Loucy (cell line): Measurements from ENCODE around the gene RAI1.

Experiments
- H2AFZ ChIP-seq: fragments of 200-600 bp; sonication (generic); 2 replicates; pipeline ENCODE4 v1.6.0; 2016; ENCODE audit warnings: antibody characterized with exemption, mild to moderate bottlenecking, low read length, moderate library complexity
- H3F3A ChIP-seq: fragments of 200-600 bp; 2 replicates; pipeline ENCODE4 v1.6.0; 2016; ENCODE audit warnings: antibody characterized with exemption, low read depth, mild to moderate bottlenecking
- H3K27me3 ChIP-seq: fragments of 200-600 bp; sonication (generic); 2 replicates; pipeline ENCODE4 v1.6.1; 2014; ENCODE audit warnings: low read length, mild to moderate bottlenecking; ENCODE audit not compliant: insufficient read depth, poor library complexity, severe bottlenecking
- H3K36me3 ChIP-seq: fragments of 200-600 bp; sonication (generic); 2 replicates; pipeline ENCODE4 v1.6.1; 2016; ENCODE audit warnings: low read length; ENCODE audit not compliant: insufficient read depth
- H3K4me1 ChIP-seq: fragments of 200-600 bp; sonication (generic); 2 replicates; pipeline ENCODE4 v1.5.1; 2014; ENCODE audit warnings: low read length, mild to moderate bottlenecking; ENCODE audit not compliant: insufficient read depth, poor library complexity, severe bottlenecking
- H3K4me2 ChIP-seq: fragments of 200-600 bp; sonication (generic); 2 replicates; pipeline ENCODE4 v1.6.0; 2014; ENCODE audit warnings: antibody characterized with exemption, low read length, low read depth, mild to moderate bottlenecking; ENCODE audit not compliant: poor library complexity, severe bottlenecking
- H3K4me3 ChIP-seq: fragments of 200-600 bp; sonication (generic); 2 replicates; pipeline ENCODE4 v1.5.1; 2014; ENCODE audit warnings: low read length, mild to moderate bottlenecking, mixed read lengths; ENCODE audit not compliant: poor library complexity, severe bottlenecking
- H3K79me2 ChIP-seq: fragments of 200-600 bp; sonication (generic); 2 replicates; pipeline ENCODE4 v1.6.1; 2014; ENCODE audit warnings: low read length; ENCODE audit not compliant: insufficient read depth
- H3K9ac ChIP-seq: fragments of 200-600 bp; sonication (generic); 2 replicates; pipeline ENCODE4 v1.6.0; 2014; ENCODE audit warnings: mild to moderate bottlenecking, low read depth, low read length, moderate library complexity; ENCODE audit not compliant: poor library complexity, severe bottlenecking
- H3K9me2 ChIP-seq: fragments of 200-600 bp; sonication (generic); replicated peaks from 2 replicates; pipeline ENCODE4 v1.6.1; 2016; ENCODE audit warnings: low read depth, low read length, mixed read lengths
- H3K9me3 ChIP-seq: fragments of 200-600 bp; sonication (generic); 2 replicates; pipeline ENCODE4 v1.6.1; 2014; ENCODE audit warnings: mild to moderate bottlenecking, antibody characterized with exemption, low read length, low read depth; ENCODE audit not compliant: insufficient read depth
- H4K20me1 ChIP-seq: fragments of 200-600 bp; sonication (generic); 2 replicates; pipeline ENCODE4 v1.6.0; 2014; ENCODE audit warnings: antibody characterized with exemption, low read length, mild to moderate bottlenecking; ENCODE audit not compliant: insufficient read depth, poor library complexity, severe bottlenecking
- CTCF ChIP-seq: fragments of 200-600 bp; sonication (generic); conservative IDR thresholded peaks from 2 replicates; pipeline ENCODE4 v1.5.1; 2014; ENCODE audit warnings: mild to moderate bottlenecking, antibody characterized with exemption, low read length
- EZH2phosphoT487 ChIP-seq: fragments of 200-600 bp; IDR thresholded peaks from 2 replicates; pipeline ENCODE4 v1.6.1; 2018; ENCODE audit warnings: antibody characterized with exemption, mild to moderate bottlenecking, moderate library complexity, borderline replicate concordance

Gene RAI1

GRCh38 chr17:17750881-17751280 is 69.6 kb downstream of the RAI1 start:
- Histone ChIP-seq H3K79me2 (peaks cover 88% of the 10 kb centered on the region), H2AFZ (no peak overlapping the region), H3K4me1 (peaks cover 63% of the 10 kb centered on the region), H3F3A (no peaks in the 10 kb centered on the region; the same call in 1 of the 2 replicates), H3K9me2 (no peaks in the 10 kb centered on the region), H3K4me3 (peak overlapping the region; percentile 59), H3K4me2 (peak overlapping the region; percentile 56), H4K20me1 (peaks cover 37% of the 10 kb centered on the region), H3K27me3 (no peaks in the 10 kb centered on the region), H3K9me3 (no peaks in the 10 kb centered on the region), H3K9ac (peak overlapping the region; percentile 67), H3K36me3 (no peaks in the 10 kb centered on the region; the same call in 1 of the 2 replicates)
- TF ChIP-seq EZH2phosphoT487 (no peak), CTCF (no peak)

- Histone ChIP-seq H3K4me2 (peak overlapping the region; percentile 56), H3K4me1 (peaks cover 70% of the 10 kb centered on the region), H3K36me3 (no peaks in the 10 kb centered on the region; the same call in 1 of the 2 replicates), H3F3A (peaks cover 2% of the 10 kb centered on the region; the same call in 1 of the 2 replicates), H4K20me1 (peaks cover 33% of the 10 kb centered on the region), H3K9me3 (no peaks in the 10 kb centered on the region), H3K9ac (peak overlapping the region; percentile 67), H3K27me3 (no peaks in the 10 kb centered on the region), H3K79me2 (peaks cover 90% of the 10 kb centered on the region), H2AFZ (no peak overlapping the region), H3K9me2 (no peaks in the 10 kb centered on the region), H3K4me3 (peak overlapping the region; percentile 59)
- TF ChIP-seq EZH2phosphoT487 (no peak), CTCF (no peak)
Observed at GRCh38 chr17:17751489-17752088, 70.3 kb downstream of the RAI1 start.

DNA sequence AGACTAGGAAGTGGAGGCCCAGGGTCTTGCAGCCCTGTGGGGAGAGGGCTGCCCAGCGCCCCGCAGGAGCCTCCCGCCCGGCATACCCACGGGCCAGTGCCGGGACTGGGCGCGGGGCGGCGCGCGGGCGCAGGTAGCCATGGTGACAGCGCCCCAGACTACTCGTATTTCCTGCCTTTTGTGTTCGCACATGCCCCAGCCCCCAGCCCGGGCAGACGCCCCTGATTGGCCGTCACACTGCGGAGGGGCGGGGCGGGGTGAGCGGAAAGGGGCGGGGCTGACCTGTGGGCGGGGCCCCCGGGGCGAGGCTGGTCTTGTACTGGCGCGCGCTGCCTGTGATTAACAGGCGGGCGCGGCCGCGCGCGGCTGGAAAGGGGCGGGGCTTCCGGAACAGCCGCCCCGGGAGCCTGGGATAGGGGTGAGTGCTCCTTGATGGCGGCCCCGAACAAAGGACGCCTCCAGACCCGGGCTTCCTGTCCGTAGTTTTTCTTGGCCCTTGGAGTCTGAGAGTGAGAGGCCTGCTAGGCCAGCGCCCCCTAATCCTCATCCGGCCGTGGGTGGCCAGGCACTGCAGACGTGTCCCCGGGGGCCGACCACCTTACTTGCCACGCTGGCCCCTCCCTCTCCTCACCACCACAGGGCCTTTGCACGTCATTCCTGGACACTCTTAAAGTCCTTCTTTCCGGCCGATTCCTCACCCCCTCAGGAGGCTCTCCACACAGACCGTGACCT is 71.0 kb downstream of the RAI1 start:
- H3K4me2 ChIP-seq: peak overlapping the region; percentile 84
- peaks cover 77% of the 10 kb centered on the region for H3K4me1 ChIP-seq
- peaks cover 87% of the 10 kb centered on the region for H3K79me2 ChIP-seq
- no peaks in the 10 kb centered on the region for H3K27me3 ChIP-seq
- peak overlapping the region; percentile 48; the same call in 1 of the 2 replicates for H2AFZ ChIP-seq
- peak overlapping the region; percentile 83 for H3K9ac ChIP-seq
- H3K4me3 ChIP-seq: peak overlapping the region; percentile 77
- no peaks in the 10 kb centered on the region for H3K9me3 ChIP-seq
- TF ChIP-seq CTCF: peak; percentile 41; the same call in 1 of the 2 replicates
- TF ChIP-seq EZH2phosphoT487: no peak
- no peaks in the 10 kb centered on the region for H3K9me2 ChIP-seq
- H3F3A ChIP-seq: peaks cover 8% of the 10 kb centered on the region; the same call in 1 of the 2 replicates
- H4K20me1 ChIP-seq: peaks cover 28% of the 10 kb centered on the region
- H3K36me3 ChIP-seq: no peaks in the 10 kb centered on the region; the same call in 1 of the 2 replicates
